Measurements from ENCODE around the gene TMSB15B.
"Not testable (repeated sequence)": the region's sequence is repeated elsewhere in the genome, so short reads cannot be mapped to it uniquely, and the experiment has no call there.

Gene TMSB15B

GRCh38 chrX:103953353-103953752, 9.1 kb upstream of the TMSB15B start:
- DNase-seq: no peak
- TF ChIP-seq CTCF (IDR thresholded peaks at IDR 0.05; ENCODE audit: low read depth, low read length): no peak
- Histone ChIP-seq H3K36me3 (no peaks in the 10 kb centered on the region), H3K4me1 (no peaks in the 10 kb centered on the region), H3K4me3 (ENCODE audit: low read depth, low read length) (no peak overlapping the region), H3K27me3 (no peaks in the 10 kb centered on the region), H3K9me3 (no peaks in the 10 kb centered on the region)

DNA sequence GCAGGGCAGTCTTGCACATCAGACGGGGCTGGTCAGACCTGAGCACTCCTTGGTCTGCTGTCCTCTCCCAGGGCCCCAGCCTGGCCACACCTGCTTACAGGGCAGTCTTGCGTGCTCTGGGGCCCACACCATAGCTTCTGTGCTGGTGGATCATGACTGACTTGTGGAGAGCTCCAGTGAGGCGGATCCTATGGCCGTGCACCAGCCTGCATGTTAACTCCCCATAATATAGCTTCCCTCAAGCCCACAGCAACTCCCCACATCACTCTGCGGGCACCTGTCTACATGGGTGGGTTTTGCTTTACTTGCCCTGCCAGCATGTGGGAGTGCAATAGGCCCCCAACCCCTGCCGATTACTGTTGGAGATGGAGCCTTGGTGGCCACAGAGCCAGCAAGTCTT, 8.2 kb upstream of the TMSB15B start:
- Histone ChIP-seq H3K36me3 (no peaks in the 10 kb centered on the region), H3K4me3 (ENCODE audit: low read depth, low read length) (no peak overlapping the region), H3K27me3 (no peaks in the 10 kb centered on the region), H3K4me1 (no peaks in the 10 kb centered on the region), H3K9me3 (no peaks in the 10 kb centered on the region)
- TF ChIP-seq CTCF (IDR thresholded peaks at IDR 0.05; ENCODE audit: low read depth, low read length): no peak
- DNase-seq: no peak

DNA sequence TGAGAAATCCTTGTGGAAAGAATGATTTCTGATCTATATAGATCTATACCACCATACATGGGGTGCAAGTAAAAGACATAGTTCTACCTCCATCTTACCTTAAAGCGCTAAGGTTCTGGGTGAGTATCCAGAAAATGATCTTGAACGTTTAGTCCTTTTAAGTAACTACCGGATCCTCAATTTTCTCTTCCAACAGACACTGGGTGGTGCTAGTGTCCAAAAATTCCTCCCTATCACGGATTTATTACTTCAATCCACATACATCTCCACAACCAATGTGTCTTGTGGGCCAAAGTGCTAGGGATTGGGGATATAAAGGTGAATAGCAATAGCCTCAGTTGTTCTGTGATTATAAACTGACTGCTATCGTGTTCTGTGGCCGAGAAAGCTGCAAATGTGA, 1.8 kb upstream of the TMSB15B start:
- not testable (repeated sequence) for DNase-seq; H3K4me3 ChIP-seq (ENCODE audit: low read depth, low read length); H3K9me3 ChIP-seq; H3K4me1 ChIP-seq; H3K27me3 ChIP-seq; H3K36me3 ChIP-seq

GRCh38 chrX:103983508-103983907, 21.1 kb downstream of the TMSB15B start:
- not testable (repeated sequence) for H3K4me3 ChIP-seq (ENCODE audit: low read depth, low read length)

DNA sequence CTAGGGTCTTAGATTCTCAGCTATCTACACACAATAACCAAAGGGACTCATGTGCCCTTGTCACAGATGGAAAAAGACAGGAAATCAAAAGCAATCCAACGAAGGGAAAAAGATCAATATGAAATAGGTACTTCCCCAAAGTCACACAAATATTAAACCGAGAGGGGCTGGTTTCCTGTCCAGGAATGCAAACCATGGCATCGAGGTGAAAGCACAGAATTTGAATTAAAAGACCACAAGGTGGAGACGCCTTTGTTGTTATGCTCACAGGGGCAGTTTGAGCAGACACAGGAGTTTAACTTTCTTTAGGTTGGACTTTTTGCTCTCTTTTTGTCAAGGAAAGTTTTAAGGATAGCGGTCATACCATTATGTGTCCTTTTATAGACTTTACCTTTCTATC, 36.8 kb downstream of the TMSB15B start:
- Histone ChIP-seq H3K4me3 (ENCODE audit: low read depth, low read length) (no peak overlapping the region), H3K36me3 (no peaks in the 10 kb centered on the region), H3K9me3 (no peaks in the 10 kb centered on the region), H3K27me3 (no peaks in the 10 kb centered on the region), H3K4me1 (no peaks in the 10 kb centered on the region)
- no peak for DNase-seq
- TF ChIP-seq CTCF (IDR thresholded peaks at IDR 0.05; ENCODE audit: low read depth, low read length): no peak

More at GRCh38 chrX:103983508-103983907, 21.1 kb downstream of the TMSB15B start:
- H3K27me3 ChIP-seq, H3K36me3 ChIP-seq, DNase-seq, H3K9me3 ChIP-seq, H3K4me1 ChIP-seq: not testable (repeated sequence)

GRCh38 chrX:104008831-104009230, 46.4 kb downstream of the TMSB15B start:
- no peak for TF ChIP-seq CTCF (IDR thresholded peaks at IDR 0.05; ENCODE audit: low read depth, low read length)
- Histone ChIP-seq H3K9me3 (no peaks in the 10 kb centered on the region), H3K4me1 (no peaks in the 10 kb centered on the region), H3K27me3 (no peaks in the 10 kb centered on the region), H3K36me3 (no peaks in the 10 kb centered on the region), H3K4me3 (ENCODE audit: low read depth, low read length) (no peak overlapping the region)
- no peak for DNase-seq

DNA sequence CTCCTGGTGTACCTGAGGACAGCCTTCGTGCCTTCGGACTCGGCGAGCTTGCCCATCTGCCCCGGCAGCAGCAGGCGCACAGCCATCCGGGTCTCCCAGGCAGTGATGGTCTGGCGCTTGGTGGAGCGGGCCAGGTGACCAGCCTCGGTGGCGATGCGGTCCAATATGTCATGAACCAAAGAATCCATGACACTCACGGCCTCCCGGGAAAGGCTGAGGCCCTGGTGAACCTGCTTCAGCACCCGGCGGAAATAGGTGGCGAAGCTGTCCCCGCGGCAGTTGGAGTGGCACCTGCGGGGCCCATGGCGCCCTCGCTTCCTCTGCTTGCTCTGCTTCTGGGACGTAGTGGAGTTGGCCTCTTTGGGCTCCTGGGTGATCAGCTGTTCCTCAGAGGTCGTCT, 50.7 kb downstream of the TMSB15B start:
- no peak overlapping the region for H3K4me3 ChIP-seq (ENCODE audit: low read depth, low read length)
- no peak for DNase-seq
- no peaks in the 10 kb centered on the region for H3K4me1 ChIP-seq
- H3K9me3 ChIP-seq: no peaks in the 10 kb centered on the region
- no peaks in the 10 kb centered on the region for H3K36me3 ChIP-seq
- no peaks in the 10 kb centered on the region for H3K27me3 ChIP-seq
- TF ChIP-seq CTCF (IDR thresholded peaks at IDR 0.05; ENCODE audit: low read depth, low read length): no peak
